GM13977 (cell line): ENCODE data around the gene FAM25A.

Experiments used
- DNase-seq: peaks from one replicate; pipeline ENCODE4 v3.0.0; 2012; ENCODE audit warnings: low spot score
- in situ Hi-C: fragments of 300-500 bp; cut with MboI; formaldehyde crosslinking; loops from one replicate; pipeline ENCODE4 v1.12.0; 2022; ENCODE audit warnings: low sequenced_read_pairs, low pct_unique_long_range_greater_than_20kb, mixed read lengths, inconsistent platforms; ENCODE audit not compliant: unreplicated experiment
- TF ChIP-seq, protein P1 (sequence below): IDR thresholded peaks from 2 replicates; pipeline ENCODE4 v1.5.1; 2012; ENCODE audit warnings: mild to moderate bottlenecking, control low read depth; ENCODE audit not compliant: insufficient read depth; ENCODE audit errors: extremely low read depth, missing control alignments

FAM25A gene

DNA sequence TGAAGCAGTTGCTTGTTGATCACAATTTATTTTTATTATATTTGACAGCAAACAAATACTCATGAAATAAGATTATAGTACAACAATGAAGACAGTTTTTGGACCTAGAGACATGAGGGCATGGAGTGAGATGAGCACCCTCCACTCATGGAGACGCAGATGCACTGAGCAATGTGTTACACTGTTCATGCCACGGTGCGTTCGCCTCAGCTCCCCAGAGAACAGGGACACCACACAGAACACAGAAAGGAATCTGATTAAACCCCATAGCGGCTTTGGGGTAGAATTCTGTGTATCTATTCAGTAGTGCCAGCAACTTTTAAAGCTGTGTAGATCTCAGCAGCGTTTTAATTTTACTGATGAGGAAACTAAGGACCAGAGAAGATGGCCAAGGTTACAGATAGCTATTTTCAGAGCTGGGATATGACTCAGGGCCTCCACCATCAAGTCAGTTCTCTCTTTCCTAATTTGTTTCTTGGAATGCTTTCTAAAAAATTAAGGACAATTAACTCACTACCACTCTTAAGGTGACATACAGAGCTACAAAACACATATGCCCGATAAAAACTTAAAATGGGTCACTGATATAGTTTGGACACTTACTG lies 33.6 kb downstream of the FAM25A start:
- no peak for DNase-seq
- TF ChIP-seq, protein P1, sequence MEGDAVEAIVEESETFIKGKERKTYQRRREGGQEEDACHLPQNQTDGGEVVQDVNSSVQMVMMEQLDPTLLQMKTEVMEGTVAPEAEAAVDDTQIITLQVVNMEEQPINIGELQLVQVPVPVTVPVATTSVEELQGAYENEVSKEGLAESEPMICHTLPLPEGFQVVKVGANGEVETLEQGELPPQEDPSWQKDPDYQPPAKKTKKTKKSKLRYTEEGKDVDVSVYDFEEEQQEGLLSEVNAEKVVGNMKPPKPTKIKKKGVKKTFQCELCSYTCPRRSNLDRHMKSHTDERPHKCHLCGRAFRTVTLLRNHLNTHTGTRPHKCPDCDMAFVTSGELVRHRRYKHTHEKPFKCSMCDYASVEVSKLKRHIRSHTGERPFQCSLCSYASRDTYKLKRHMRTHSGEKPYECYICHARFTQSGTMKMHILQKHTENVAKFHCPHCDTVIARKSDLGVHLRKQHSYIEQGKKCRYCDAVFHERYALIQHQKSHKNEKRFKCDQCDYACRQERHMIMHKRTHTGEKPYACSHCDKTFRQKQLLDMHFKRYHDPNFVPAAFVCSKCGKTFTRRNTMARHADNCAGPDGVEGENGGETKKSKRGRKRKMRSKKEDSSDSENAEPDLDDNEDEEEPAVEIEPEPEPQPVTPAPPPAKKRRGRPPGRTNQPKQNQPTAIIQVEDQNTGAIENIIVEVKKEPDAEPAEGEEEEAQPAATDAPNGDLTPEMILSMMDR: no peak
- in situ Hi-C loops: no loop called here

DNA sequence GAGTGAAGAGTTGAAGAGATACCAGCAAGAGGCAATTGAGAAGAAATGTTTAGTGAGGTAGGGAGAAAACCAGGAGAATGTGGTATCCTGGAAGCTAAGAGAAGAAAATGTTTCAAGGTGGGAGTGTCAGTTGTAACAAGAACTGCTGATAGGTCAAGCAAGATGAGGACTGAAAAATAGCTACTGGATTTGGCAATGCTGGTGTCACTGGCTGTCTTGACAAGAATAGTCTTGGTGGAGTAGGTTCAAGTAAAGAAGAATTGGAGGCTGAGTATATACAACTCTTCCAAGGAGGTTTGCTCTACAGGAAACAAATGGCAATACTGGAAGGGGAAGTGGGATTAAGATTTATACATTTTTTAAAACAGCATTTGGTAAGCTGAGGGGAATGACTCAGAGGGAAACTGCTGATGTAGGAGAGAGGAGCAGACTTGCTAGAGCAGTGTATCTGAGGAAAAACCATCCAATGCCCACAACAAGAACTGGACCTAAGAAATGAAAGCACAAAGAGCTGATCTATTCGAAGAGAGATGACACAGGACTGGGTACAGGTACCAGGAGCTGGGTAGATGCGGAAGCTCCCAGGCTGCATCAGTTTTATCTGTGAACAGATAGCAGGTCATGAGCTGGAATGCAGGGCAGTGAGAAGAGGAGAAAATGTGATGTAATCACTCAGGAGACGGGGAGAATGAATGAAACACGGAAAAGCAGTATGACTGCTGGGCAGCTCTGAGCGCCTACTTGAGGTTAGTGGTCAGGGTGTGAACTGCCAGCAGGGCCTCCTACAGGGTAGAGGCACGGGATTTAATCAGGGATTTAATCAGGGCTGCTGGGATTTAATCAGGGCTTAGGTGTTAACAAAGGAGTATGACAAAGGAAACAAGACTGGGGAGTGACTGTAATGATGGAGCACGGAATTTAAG lies 34.5 kb downstream of the FAM25A start:
- DNase-seq: peak; percentile 19
- TF ChIP-seq, protein P1: peak; percentile 8
- in situ Hi-C loops: no loop called here

DNA sequence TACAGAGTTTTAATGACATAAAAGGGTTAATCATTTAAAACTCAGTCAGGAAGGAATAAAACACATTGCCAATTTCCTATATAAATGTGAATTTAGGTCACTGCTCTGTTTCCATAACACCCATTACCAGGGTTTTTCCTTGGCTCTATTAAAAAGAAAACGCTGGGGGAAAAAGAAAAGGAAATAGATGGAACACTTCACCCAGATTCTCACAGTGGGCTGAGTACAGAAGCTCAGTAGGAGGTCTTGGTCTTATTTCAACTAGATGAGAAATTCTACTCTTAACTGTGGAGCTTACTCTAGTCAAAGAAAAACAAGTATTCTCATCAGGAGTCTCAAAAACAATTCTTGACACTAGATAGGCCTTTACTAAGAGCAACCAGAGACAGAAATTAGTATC lies 38.1 kb downstream of the FAM25A start:
- no peak for DNase-seq
- TF ChIP-seq, protein P1: no peak
- in situ Hi-C loops: no loop called here

DNA sequence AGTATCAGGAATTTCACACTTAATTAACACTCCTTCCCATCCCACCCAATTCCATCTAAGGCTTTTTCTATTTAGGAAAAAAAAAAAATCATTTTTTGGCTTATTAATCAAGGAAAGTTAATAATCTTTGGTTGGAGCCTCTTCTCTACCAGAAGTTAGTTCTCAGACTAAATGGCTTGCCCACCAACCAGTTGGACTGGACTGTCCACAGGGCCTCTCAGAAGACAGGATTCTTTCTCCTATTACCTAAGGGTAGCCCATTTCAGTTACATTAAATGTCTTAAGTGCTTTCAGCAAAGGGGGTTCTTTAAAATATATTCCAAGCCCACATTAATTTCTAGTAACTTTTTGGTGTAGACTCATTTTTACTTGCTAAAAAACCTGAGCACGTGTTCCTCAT lies 39.3 kb downstream of the FAM25A start:
- in situ Hi-C loops: no loop called here
- TF ChIP-seq, protein P1: no peak
- DNase-seq: no peak

DNA sequence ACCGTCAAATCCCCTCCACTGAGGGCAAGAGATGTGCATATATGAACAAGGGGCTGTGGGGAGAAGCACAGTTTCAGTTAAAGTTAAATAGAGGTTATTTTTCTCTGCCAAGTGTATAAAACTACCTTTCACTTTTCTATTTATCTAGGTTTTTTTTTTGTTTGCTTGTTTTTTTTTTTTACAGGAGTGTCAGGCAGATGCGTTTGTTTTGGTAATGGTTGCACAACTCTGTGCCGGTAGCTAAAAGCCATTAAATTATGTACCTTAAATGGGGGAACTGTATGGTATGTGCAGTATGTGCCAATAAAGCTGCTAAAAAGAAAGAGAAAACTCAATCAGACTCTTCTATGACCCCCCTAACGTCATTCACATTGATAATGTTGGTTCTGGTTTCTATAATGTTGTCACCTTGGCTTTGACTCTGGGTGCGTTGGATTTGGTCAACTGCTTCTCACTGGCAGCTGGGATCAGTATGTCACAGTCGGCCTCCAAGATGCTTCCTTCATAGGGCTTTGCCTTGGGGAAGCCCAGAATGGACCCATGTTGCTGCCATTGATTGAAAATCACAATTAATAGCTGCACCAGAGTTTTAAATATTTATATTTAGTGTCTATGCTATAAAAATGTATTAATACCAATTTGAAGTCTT lies 40.3 kb downstream of the FAM25A start:
- TF ChIP-seq, protein P1: no peak
- DNase-seq: no peak
- in situ Hi-C loops: no loop called here

DNA sequence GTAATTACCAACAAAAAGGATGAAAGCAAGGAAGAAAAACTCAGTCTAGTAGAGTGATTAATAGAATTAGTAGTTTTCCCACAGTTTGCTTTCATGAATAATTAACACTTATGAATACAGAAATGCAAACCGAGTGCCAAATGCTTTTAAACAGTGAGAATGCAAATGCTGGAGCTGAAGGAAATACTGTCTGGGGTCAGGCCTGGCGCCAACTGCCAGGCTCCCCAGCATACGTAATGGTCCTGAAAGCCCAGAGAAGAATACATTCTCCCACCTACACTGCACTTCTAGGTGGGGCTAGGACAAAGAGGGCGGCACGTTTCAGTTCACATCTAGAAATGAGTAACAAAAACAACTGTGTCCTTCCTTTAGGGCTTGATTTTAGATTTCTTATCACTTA lies 44.6 kb downstream of the FAM25A start:
- in situ Hi-C loops: no loop called here
- no peak for DNase-seq
- TF ChIP-seq, protein P1: no peak
